ENCODE results near the gene ADGRE3.
A peak's percentile ranks its signal among the peaks of the same experiment; 100 is the strongest.

The ADGRE3 gene

DNA sequence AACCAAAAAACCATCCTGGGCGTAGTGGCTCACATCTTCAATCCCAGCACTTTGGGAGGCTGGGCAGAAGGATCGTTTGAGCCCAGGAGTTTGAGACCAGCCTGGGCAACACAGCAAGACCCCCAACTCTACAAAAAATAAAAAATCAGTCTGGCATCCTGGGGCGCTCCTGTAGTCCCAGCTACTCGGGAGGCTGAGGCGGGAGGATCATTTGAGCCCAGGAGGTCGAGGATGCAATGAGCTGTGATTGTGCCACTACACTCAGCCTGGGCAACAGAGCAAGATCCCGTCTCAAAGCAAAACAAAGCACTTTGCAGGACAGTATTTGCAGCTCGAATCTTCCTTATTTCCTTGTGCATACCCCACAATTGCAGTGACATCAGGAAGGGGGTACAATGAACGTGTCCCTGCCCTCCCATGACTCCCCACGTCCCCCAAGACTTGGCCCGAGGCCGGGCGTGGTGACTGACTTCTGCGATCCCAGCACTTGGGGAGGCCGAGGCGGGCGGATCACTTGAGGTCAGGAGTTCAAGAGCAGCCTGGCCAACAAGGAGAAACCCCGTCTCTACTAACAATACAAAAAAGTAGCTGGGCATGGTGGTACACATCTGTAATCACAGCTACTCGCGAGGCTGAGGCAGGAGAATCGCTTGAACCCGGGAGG, 103.6 kb downstream of the ADGRE3 start:
- Histone ChIP-seq H3K4me1 (ENCODE audit: control insufficient read depth, insufficient read depth, low read length) (peaks cover 4% of the 10 kb centered on the region; the same call in 1 of the 2 replicates), H3K36me3 (ENCODE audit: control insufficient read depth in 2 of 2, insufficient read depth in 1 of 2, low read length in 2 of 2) (peaks cover 0 to 25% of the 10 kb centered on the region in 2 experiments; a peak in 2 of 3 replicates), H3K4me3 (ENCODE audit: low read depth, low read length) (peak overlapping the region; percentile 72), H3K27ac (ENCODE audit: extremely low read depth, low read depth, low read length) (peak overlapping the region; percentile 57; the same call in 1 of the 2 replicates), H3K9me3 (ENCODE audit: control insufficient read depth, insufficient read depth, low read depth, low read length) (no peaks in the 10 kb centered on the region)
- POLR2A ChIA-PET, result interaction anchor here (1.4 to 2.2 kb wide), 3 partner anchors 21 to 119 kb away, joined by 4 to 14 read pairs (median 13); partner anchors contain the start of genes DNAJB1 and ZNF333
- TF ChIP-seq ZNF121 (tag by site-specific recombination; IDR thresholded peaks at IDR 0.05) (peak; percentile 98), ZNF837 (tag by site-specific recombination; IDR thresholded peaks at IDR 0.05) (no peak), ZNF658 (tag by site-specific recombination; IDR thresholded peaks at IDR 0.05) (no peak), ZNF394 (tag by site-specific recombination; IDR thresholded peaks at IDR 0.05; ENCODE audit: borderline replicate concordance) (peak; percentile 16; the same call in 1 of the 2 replicates), ZNF366 (tag by site-specific recombination; conservative IDR thresholded peaks at IDR 0.05) (no peak)
- TF ChIP-seq, protein P1, sequence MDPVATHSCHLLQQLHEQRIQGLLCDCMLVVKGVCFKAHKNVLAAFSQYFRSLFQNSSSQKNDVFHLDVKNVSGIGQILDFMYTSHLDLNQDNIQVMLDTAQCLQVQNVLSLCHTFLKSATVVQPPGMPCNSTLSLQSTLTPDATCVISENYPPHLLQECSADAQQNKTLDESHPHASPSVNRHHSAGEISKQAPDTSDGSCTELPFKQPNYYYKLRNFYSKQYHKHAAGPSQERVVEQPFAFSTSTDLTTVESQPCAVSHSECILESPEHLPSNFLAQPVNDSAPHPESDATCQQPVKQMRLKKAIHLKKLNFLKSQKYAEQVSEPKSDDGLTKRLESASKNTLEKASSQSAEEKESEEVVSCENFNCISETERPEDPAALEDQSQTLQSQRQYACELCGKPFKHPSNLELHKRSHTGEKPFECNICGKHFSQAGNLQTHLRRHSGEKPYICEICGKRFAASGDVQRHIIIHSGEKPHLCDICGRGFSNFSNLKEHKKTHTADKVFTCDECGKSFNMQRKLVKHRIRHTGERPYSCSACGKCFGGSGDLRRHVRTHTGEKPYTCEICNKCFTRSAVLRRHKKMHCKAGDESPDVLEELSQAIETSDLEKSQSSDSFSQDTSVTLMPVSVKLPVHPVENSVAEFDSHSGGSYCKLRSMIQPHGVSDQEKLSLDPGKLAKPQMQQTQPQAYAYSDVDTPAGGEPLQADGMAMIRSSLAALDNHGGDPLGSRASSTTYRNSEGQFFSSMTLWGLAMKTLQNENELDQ (tag by site-specific recombination; IDR thresholded peaks at IDR 0.05; ENCODE audit: low read depth), result no peak
- TF ChIP-seq, protein P2, sequence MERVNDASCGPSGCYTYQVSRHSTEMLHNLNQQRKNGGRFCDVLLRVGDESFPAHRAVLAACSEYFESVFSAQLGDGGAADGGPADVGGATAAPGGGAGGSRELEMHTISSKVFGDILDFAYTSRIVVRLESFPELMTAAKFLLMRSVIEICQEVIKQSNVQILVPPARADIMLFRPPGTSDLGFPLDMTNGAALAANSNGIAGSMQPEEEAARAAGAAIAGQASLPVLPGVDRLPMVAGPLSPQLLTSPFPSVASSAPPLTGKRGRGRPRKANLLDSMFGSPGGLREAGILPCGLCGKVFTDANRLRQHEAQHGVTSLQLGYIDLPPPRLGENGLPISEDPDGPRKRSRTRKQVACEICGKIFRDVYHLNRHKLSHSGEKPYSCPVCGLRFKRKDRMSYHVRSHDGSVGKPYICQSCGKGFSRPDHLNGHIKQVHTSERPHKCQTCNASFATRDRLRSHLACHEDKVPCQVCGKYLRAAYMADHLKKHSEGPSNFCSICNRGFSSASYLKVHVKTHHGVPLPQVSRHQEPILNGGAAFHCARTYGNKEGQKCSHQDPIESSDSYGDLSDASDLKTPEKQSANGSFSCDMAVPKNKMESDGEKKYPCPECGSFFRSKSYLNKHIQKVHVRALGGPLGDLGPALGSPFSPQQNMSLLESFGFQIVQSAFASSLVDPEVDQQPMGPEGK (tag by site-specific recombination; IDR thresholded peaks at IDR 0.05), result no peak
- CTCF ChIA-PET, result interaction anchor here (0.5 to 5.0 kb wide), 9 partner anchors 14 to 693 kb away, joined by 3 to 137 read pairs (median 4); partner anchors contain the start of gene ZNF333
